Myocyte (in vitro differentiated cells): ENCODE results near the gene NXN. TPM values are rescaled to one million over a fixed set of nuclear protein-coding genes. Genes with fewer than 3 reads are reported as not detected.
"Not testable (repeated sequence)": the region's sequence is repeated elsewhere in the genome, so short reads cannot be mapped to it uniquely, and the experiment has no call there.

Experiments
- DNase-seq: peaks from one replicate; pipeline ENCODE4 v3.0.0-alpha.2; 2012; ENCODE audit warnings: low read depth
- total RNA-seq: library from RNA; depleted of rRNA; stranded (reverse); fragments of >200 nt; gene quantifications from 2 replicates; pipeline ENCODE4 v1.2.3, GENCODE V29; 2014

NXN gene
- total RNA-seq, 1 donor from 2014 or later: 9.6 TPM

- DNase-seq: not testable (repeated sequence)
Observed at GRCh38 chr17:835721-836120, 143.9 kb downstream of the NXN start.

- peak; percentile 99 for DNase-seq
Observed at GRCh38 chr17:835263-835662, 144.3 kb downstream of the NXN start.

- no peak for DNase-seq
Observed at GRCh38 chr17:834136-834535, 145.4 kb downstream of the NXN start.

GRCh38 chr17:830950-831349 is 148.6 kb downstream of the NXN start:
- no peak for DNase-seq

- no peak for DNase-seq
Observed at GRCh38 chr17:830381-830780, 149.2 kb downstream of the NXN start.

GRCh38 chr17:829614-830013 is 150.0 kb downstream of the NXN start:
- DNase-seq: not testable (repeated sequence)

- DNase-seq: no peak
Observed at GRCh38 chr17:828761-829160, 150.8 kb downstream of the NXN start.

GRCh38 chr17:826778-827177 is 152.8 kb downstream of the NXN start:
- DNase-seq: no peak

- no peak for DNase-seq
Observed at GRCh38 chr17:825216-825615, 154.4 kb downstream of the NXN start.

- DNase-seq: no peak
Observed at GRCh38 chr17:824378-824777, 155.2 kb downstream of the NXN start.

- no peak for DNase-seq
Observed at GRCh38 chr17:823501-823902, 156.1 kb downstream of the NXN start.

GRCh38 chr17:819251-819650 is 160.3 kb downstream of the NXN start:
- no peak for DNase-seq

- DNase-seq: no peak
Observed at GRCh38 chr17:814371-814770, 165.2 kb downstream of the NXN start.

GRCh38 chr17:812638-813204 is 166.9 kb downstream of the NXN start:
- no peak for DNase-seq

- no peak for DNase-seq
Observed at GRCh38 chr17:811051-811784, 168.4 kb downstream of the NXN start.

GRCh38 chr17:807523-808294 is 171.9 kb downstream of the NXN start:
- no peak for DNase-seq

GRCh38 chr17:806781-807522 is 172.6 kb downstream of the NXN start:
- DNase-seq: no peak

GRCh38 chr17:806346-806745 is 173.2 kb downstream of the NXN start:
- DNase-seq: no peak

- DNase-seq: not testable (repeated sequence)
Observed at GRCh38 chr17:805886-806285, 173.7 kb downstream of the NXN start.

GRCh38 chr17:804541-805435 is 174.8 kb downstream of the NXN start:
- no peak for DNase-seq
